Inferior parietal cortex (tissue), 1 donor: ENCODE data around the gene MFAP2.
"Not testable (repeated sequence)": the region's sequence is repeated elsewhere in the genome, so short reads cannot be mapped to it uniquely, and the experiment has no call there.

ENCODE experiments used
- DNase-seq: peaks from one replicate; pipeline ENCODE4 v3.0.0-alpha.2; 2016; ENCODE audit errors: extremely low spot score

The MFAP2 gene

DNA sequence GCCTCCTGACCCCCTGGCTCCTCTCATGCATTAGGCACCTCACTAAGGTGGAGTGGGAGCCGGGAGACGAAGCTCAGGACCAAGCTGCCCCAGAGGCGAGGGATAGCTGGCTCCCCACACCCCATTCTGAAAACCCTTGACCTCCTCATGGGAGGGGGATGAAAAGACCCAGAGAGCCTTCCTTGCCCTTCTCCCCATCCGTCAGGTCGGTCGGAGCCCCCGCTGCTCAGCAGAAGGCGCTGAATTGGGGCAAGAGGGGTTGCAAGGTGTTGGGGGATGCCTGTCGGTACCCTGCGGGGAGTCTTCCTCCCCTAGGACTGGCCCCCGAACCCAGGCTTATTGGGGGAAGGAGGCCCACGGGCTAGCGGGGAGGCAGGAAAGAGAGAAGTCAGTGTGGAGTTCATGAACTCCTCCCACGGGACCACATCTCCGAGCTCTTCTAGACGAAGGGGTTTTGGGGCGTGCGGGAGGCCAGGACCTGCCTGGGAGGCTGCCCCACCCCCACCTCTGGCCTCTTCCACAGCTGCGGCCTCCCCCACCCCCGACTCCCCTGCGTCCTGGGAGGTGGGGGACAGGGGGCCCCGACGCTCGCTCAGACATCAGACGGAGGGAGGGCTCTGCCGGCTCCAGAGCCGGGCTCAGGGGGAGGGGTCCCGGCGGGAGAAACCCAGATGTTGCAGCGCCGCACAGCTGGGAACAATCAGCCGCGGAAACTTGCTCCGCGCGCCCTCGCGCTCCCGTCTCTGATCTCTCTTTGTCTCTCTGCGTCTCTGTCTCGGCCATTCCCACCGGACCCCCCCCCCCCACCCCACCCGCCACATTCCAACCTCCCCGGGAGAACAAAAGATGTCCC, 719 bp downstream of the MFAP2 start:
- DNase-seq = no peak

DNA sequence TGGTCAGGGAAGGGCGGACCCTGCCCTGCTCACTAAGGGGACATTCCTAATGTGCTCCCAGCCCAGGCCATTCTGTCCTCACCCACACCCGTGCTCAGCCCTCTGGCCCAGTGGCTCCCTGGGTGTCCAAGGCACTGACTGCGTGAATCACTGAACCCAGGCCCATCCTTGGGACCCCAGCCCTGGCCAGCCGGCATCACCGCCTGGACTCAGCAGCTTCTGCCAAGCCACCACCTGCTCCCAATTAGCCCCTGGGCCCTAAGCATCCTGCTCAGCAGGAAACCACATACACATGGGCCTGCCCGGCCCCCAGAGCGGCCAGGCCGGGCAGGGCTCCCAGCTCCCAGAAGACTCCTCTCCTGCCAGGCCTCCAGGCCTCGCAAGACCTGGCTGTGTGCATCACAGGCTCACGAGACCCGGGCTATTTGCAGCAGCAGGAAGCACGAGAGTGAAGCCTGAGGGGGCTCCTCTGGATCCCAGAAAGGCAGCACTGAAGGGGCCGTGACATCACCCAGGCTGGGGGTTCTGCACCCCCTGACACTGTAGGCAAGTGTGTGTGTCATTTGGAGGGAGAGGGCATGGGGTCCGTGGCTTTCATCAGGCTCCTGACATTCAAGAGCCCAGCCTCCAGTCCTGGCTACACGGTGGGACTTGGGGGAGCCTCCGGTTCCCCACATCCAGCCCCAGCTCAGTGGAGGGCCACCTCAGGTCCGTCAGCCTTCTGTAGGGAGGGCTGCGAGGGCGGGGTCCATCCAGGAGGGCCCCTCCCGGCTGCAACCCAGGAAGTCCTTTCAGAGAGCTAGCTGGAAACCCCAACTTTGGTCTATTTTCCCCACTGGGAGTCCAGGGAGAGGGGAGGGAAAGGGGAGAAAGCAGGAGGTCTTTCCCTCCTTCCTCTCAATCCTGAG, 1.6 kb downstream of the MFAP2 start:
- no peak for DNase-seq

DNA sequence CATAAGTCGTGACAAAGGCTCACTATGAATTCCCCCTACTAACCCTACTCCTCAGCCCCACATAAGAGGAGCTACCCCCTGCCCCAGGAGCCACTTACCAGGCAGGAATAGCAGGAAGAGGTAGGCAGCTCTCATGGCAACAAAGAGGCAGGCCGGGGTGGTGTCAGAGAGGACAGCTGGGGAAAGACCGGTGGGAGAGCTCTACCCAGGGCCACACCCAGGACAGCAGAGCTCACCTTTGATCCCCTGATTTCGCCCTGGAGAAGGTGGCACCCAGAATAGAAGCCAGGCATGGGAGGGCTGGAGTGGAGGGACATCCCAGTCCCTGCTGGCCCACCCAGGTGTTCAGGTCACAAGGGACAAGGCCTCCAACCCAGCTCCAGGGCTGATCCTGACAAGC, 2.3 kb downstream of the MFAP2 start:
- DNase-seq = no peak

DNA sequence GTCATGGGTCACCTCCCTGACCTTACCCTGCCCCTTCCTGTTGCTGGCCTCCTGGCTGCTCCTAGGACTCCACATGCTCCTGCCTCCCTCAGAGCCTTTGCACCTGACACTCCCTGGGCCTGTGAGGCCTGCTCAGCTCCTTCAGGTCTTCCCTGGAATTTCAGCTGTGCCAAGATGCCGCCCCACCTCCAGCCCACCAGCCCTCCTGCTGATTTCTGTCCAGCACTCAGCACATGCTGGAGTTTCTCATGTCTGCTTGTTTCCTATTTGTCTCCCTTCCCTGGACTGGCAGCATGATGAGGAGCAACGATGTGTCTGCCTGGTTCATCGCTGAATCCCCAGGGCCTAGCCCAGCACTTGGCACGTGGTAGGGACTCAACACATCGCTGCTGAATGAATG, 3.0 kb downstream of the MFAP2 start:
- no peak for DNase-seq

DNA sequence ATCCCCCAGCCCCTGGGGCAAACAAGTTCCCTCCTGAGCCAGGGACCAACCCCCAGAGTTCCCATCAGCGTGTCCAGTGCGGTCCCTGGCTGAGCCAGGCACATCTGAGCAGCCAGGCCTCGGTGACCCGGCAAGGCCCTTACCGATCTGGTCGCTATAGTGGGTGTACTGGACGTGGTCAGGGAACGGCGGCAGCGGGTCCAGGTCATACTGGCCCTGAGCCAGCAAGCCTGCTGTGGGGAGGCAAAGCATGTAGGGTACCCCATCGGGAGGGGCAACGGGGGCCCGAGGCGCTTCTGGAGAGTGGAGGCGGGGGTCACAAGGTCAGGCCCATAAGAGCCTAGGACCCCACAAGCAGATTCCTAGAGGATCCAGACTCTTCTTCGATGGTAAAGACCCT, 3.5 kb downstream of the MFAP2 start:
- DNase-seq = no peak

DNA sequence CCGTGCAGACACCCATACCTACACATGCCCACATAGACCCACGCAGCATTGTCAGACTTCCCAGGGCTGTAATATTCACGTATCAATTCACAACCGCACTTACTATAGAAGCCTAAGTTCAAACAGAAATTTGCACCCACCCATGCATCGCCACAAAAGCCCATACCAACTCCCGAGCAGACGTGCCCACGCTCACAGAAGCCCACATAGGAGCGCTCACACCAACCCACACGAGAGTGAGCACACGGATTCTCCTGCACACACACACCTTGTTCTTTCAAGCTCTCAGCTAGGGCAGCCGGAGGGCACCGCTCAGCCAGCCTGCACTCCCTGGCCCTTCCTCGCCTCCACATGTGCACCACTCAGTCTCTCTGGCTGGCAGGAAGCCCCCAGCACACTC, 4.6 kb downstream of the MFAP2 start:
- no peak for DNase-seq

DNA sequence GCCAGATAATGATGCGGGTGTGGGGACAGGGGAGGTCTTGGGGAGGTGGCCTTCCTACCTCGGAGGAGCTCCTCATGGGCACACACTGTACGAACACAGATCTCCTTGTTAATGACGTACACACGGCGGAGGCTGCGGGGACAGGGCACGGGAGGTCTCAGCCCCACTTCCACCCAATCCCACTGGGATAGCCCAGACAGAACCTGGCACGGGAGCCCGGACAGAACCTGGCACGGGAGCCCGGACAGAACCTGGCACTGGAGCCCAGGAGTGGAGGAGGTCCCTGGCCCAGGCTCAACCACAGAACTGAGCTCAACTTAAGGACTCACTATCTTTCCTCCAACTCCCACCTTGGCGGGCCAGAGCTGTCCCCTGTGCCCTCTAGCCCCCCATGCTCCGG, 5.2 kb downstream of the MFAP2 start:
- DNase-seq = no peak

DNA sequence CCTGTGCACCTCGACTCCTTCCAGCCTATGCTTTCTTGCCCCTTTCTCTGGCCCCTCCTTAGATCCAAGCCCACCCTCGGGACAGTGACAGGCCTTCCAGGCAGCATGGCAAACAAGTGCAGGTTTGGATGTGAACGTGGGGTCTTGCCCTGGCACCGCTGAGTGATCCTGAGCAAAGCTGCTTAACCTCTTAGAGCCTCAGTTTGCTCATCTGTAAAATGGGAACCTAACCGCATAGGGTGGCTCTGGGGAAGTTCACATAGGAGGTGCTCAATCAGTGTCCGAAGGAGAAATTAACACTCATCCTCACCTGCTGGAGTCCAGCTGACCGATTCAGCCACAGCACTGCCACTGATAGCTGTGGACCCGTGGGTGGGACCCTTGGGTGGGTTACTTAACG, 7.2 kb downstream of the MFAP2 start:
- DNase-seq = no peak

DNA sequence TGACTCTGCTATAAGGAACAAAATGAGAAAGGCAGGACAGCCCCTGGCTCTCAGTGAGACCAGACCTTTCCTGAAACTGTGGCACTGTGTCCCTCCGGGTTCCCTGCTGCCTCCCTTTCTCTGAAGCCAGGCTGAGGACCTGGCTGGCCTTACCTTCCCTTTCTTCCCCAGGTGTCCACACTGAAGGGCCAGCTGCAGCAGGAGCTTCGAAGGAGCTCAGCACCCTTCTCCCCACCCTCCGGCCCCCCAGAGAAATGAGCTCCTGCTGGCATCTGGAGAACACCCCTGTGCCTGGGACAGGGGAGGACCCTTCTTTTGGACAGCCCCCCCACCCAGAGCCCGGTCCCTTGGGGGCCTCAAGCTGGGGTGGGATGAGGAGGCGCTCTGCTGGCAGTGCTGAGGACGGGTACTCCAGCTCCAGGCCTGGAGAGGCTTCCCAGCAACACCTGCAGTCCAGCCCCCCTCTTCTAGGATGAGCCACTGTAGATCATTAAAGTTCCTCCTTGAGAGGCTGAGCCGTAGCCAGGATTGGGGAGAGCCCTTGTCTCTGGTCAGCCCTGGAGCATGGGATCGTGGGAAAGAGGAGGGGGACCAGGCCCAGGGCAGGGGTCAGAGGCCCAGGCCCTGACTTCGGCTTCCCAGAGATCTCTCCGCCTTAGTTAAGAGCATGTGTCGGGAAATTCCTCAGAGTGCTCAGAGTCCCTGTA, 8.1 kb downstream of the MFAP2 start:
- DNase-seq = no peak

DNA sequence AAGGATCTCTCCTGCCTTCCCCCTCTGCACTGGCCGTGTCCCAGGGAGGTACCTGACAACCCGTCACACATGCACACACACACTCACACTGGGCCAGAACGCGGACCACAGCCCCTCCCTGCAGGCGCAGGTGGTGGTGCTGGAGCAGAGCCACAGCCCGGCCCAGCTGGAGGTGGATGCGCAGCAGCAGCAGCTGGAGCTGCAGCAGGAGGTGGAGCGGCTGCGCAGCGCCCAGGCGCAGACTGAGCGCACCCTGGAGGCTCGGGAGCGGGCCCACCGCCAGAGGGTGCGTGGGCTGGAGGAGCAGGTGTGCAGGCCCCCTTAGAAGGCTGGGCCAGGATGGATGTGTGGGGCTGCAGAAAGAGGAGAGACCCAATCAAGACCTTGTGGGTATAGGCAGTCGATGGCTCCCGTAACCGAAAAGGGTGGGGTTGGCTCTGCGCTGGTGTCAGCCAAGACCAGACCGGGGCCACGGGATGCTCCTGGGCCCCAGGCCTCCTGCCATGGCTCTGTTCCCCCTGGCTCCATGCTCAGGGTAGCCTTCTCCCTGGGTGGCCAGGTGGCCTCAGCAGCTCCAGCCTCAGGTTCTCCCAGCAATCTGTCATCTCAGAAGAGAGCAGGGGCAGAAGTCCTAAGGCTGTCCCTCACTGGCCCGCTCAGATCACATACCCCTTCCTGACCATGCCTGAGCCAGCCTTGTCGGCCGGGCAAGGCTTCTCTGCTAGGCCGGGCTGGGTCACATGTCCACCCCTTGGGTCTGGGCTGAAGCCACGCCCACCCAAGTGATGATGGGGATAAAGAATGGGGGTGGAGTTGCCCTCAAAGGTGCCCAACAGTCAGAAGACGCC, 8.9 kb downstream of the MFAP2 start:
- DNase-seq = no peak

DNA sequence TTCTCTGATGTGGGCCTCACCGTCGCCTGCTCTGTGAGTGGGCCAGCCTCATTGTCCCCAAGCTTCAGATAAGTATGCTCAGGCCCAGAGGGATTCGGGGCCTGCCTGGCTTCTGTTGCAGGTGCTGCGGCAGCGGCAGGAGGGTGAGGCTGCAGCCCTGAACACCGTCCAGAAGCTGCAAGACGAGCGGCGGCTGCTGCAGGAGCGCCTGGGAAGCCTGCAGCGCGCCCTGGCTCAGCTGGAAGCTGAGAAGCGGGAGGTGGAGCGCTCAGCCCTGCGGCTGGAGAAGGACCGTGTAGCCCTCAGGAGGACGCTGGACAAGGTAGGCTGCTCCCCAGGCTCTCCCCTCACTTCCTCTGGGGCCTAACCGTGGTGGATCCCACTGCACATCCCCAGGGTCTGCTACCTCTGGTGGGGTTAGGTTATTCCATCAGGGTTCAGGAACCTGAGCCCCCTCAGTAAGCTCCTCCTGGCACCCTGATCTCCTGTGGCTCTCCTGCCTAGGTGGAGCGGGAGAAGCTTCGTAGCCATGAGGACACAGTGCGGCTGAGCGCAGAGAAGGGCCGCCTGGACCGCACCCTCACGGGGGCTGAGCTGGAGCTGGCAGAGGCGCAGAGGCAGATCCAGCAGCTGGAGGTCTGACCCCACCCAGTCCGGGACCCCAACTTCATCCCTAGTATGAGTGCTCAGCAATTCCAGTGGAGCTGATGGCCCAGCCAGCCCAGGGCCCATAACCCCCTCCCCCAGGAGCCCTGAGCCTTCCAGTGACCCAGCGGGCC, 10.1 kb downstream of the MFAP2 start:
- no peak for DNase-seq

DNA sequence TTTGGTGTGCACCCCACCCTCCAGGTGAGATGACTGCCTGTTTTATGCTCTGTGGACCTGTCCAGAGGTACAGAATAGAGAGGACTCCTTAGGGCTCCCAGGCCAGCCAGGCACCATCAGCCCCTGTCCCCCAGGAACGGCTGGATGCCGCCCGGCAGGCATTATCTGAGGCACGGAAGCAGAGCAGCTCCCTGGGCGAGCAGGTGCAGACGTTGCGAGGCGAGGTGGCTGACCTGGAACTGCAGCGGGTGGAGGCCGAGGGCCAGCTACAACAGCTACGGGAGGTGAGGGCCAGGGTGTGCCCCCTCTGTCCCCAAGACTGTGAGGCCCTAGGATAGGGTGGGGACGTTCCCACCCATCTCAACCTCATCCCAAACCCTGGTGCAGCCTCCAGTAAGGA, 10.8 kb downstream of the MFAP2 start:
- DNase-seq = no peak

DNA sequence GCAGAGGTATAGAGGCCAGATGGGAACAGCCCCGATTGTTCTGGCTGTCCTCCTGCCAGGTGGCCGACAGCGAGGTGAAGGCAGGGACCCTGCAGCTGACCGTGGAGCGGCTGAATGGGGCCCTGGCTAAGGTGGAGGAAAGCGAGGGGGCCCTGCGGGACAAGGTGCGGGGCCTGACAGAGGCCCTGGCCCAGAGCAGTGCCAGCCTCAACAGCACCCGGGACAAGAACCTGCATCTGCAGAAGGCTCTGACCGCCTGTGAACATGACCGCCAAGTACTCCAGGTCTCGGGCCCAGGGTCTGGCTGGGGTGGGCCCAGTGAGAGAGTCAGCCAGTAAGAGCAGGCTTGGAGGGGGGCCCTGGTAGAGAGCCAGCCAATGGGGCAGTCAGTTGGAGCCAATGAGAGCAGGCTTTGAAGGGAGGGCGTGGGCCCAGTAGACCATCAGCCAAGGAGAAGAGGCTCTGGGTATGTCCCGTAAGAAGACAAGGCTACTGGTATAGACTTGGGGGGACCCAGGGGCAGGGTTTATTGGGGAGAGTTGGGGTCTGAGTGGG, 11.3 kb downstream of the MFAP2 start:
- no peak for DNase-seq

DNA sequence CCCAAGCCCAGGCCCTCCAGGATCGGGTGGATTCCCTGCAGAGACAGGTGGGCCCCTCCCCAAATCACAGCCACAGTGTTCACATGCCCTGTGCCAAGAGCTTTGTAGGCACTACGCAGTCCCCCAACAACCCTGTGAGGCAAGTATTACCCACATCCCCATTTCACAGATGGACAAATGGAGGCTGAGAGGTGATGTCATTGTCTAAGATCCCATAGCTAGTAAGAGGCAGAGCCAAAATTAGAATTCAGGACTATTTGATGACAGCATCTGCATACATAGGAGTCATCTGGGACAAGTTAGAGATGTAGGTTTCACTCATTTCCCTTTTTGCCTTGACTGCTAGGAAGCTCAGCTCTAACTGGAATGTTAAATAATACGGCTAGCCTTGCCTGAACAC, 12.0 kb downstream of the MFAP2 start:
- no peak for DNase-seq

DNA sequence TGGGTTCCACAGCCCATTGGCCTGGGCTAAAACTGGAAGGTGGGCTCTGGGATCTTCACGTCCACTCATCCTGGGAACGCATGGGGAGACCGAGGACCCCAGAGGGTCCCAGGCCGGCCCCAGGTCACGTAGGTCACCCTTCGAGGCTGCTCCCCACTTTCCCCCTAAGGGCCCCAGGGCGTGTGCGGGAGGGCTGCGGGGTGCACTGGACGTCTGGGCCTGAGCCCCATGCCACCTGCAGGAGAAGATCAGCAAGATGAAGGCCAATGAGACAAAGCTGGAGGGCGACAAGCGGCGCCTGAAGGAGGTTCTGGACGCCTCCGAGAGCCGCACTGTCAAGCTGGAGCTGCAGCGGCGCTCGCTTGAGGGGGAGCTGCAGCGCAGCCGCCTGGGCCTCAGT, 12.5 kb downstream of the MFAP2 start:
- DNase-seq = no peak

DNA sequence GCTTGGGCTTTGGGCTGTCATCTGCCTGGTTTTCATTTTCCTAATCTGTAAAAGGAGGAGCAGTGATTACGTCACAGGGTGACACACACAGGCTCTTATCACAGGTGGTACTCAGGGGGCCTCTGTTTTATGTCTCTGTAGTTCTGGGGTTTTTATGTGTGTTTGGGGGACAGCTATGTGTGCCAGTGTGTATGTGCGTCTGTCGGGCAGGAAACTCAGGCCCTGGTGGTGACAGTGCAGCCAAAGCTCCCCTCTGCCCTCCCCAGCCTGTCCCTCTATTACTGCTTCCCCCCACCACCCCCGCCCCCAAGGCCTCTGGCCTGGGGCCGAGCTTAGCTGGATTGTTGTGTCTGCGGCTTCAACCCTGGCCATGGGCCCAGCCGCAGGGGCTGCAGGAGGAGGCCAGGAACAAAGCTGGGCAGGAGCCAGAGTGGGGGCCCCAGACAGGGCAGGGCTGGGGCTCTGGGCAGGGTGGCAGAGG, 13.3 kb downstream of the MFAP2 start:
- DNase-seq = no peak

DNA sequence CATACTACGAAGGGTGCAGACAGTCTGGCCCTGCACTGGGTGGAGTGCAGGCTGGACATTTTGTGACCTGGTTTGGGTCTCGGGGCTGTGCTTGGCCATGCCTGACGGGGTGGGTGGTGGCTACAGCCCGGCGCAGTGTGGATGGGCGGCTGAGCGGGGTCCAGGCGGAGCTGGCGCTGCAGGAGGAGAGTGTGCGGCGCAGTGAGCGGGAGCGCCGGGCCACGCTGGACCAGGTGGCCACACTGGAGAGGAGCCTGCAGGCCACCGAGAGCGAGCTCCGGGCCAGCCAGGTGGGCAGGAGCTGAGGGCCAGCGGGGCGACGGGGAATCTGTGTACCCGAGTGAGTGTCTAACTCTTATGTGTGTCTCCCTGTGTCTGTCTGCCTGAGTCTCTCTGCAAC, 14.1 kb downstream of the MFAP2 start:
- DNase-seq = no peak

DNA sequence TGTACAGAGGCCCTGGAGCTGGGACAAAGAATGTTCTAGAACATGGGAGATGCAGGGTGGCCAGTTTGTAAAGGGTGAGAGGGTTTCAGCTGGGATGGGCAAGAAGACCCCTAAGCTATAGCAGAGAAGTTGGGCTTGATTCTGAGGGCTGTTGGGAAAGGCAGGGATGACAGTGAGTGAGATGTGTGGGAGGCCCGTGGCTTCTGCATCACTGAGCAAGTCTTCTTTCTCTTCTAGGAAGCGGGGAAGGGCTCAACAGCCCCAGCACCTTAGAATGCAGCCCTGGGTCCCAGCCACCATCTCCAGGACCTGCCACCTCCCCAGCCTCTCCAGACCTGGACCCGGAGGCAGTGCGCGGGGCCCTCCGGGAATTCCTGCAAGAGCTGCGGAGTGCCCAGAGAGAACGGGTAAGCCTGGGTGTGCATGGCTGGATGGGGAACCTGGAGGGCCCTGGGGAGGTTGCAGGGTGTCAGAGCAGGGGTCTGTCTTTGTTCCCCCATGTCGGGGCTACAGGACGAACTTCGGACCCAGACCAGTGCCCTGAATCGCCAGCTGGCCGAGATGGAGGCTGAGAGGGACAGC, 14.8 kb downstream of the MFAP2 start:
- no peak for DNase-seq

DNA sequence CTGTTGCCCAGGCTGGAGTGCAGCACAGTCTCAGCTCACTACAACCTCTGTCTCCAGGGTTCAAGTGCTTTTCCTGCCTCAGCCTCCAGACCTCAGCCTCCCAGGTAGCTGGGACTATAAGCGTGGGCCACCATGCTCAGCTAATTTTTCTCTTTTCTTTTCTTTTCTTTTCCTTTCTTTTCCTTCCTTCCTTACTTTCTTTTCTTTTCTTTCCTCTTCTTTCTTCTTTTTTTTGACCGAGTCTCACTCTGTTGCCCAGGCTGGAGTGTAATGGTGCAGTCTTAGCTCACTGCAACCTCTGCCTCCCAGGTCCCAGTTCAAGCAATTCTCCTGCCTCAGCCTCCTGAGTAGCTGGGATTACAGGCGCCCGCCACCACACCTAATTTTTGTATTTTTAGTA, 16.3 kb downstream of the MFAP2 start:
- DNase-seq = not testable (repeated sequence)
